Measurements from ENCODE around the gene EXOSC7. TPM values are rescaled to one million over a fixed set of nuclear protein-coding genes. Genes with fewer than 3 reads are reported as not detected.

The EXOSC7 gene
- 33.4 and 42.2 TPM in 2 replicates for total RNA-seq

DNA sequence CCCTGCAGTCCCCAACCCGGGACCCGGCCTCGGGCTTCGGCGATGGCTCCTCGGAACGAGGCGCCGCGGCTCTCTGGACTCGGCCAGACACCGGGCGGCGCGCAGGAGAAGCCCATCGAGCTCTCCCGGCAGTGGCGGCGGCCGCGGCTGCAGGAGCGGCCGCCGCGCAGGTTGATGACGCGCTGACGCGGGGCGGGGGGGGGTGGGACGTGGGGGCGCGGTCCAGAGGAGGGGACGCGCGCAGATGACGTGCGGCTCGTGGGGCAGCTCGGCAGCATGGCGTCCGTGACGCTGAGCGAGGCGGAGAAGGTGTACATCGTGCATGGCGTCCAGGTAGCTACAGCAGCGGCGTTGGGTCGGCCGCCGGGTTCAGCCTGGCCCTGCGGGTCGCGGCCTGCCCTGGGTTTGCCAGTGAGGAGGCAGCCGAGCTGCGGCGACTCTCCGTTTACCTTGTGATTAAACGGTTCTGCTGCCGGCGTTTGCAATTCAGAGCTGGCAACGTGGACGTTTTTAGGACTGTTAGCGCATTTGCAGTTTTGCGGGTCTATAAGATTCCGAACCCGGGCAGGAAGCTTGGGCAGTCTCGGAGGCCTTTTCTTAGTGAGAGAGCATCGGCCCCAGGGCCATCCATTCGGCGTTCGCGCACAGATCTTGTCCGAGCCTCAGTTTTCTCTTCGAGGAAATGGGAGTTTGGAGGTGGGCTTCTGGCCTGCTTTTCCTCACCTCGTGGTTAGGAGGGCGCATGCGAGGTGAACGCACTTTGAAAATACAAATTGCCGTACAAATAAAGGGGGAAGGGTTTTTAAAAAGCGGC lies at the start of gene EXOSC7, which contains the start of gene ZDHHC3:
Gene EXOSC7 (plus strand): TSS at position 243 of the 814 bp plus-strand sequence. CDS start 34 bp downstream, at position 277.
Gene ZDHHC3 (minus strand): TSS at position 173 of the 814 bp plus-strand sequence. CDS start 16,738 bp downstream, outside the sequence.

DNA sequence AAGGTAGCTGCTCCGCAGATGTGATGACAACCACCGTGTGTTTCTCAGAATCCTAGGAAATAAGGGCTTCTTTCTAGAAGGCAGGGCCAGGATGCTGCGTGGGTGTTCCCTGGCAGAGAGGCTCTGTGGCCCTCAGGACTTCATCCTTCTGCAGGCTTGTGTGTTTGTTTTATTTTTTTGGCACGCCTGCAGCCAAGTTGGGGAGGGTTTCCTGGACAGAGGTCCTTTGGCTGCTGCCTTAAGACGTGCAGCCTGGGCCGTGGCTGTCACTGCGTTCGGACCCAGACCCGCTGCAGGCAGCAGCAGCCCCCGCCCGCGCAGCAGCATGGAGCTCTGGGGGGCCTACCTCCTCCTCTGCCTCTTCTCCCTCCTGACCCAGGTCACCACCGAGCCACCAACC lies 50.0 kb downstream of the EXOSC7 start, which contains the start of gene CLEC3B:
Gene CLEC3B (plus strand): TSS at position 266 of the 400 bp plus-strand sequence. CDS start 60 bp downstream, at position 326.

Other genes with a start within 250 kb of the EXOSC7 start
- 3.0 and 6.2 TPM in 2 replicates for gene ZNF501, start 246.6 kb upstream of the EXOSC7 start, total RNA-seq
- gene KIAA1143, start 214.6 kb upstream of the EXOSC7 start, total RNA-seq: 15.8 and 18.7 TPM in 2 replicates
- 1.3 and 2.9 TPM in 2 replicates for gene KIF15, start 214.4 kb upstream of the EXOSC7 start, total RNA-seq
- gene TMEM42, start 114.3 kb upstream of the EXOSC7 start, total RNA-seq: 16.9 and 17.1 TPM in 2 replicates
- not detected in 2 replicates for gene TGM4, start 101.6 kb upstream of the EXOSC7 start, total RNA-seq
- 50.4 and 58.5 TPM in 2 replicates for gene ZDHHC3, start 70 bp upstream of the EXOSC7 start, total RNA-seq
- 5.0 and 29.6 TPM in 2 replicates for gene CLEC3B, start 50.1 kb downstream of the EXOSC7 start, total RNA-seq
- 20.7 and 87.6 TPM in 2 replicates for gene CDCP1, start 170.1 kb downstream of the EXOSC7 start, total RNA-seq